A549 (cell line): ENCODE measurements around the gene GNG8. TPM values are rescaled to one million over a fixed set of nuclear protein-coding genes. Genes with fewer than 3 reads are reported as not detected.

ENCODE experiments used
- ATAC-seq, 2 experiments: fragments of 200-7000 bp in 1 of 2; fragments of >200 bp in 1 of 2; cut with Nextera tagmentation in 1 of 2; cut with Tn5 transposase in 1 of 2; 3 replicates each; pipeline versions ENCODE4 v1.8.0 to v1.9.1; 2018 to 2020; ENCODE audit warnings: mild to moderate bottlenecking in 1 of 2, moderate library complexity in 1 of 2
- CTCF ChIA-PET: fragments of 300-600 bp; sonication (Branson Sonifier 250); formaldehyde crosslinking; extraction: SDS; loops from one replicate; lab custom pipeline; 2021; ENCODE audit warnings: antibody characterized with exemption, inconsistent platforms; lab: Yijun Ruan, JAX
- POLR2A ChIA-PET: fragments of 350-600 bp; formaldehyde crosslinking; extraction: SDS; loops from one replicate; lab custom pipeline; 2021; ENCODE audit warnings: antibody characterized with exemption, inconsistent platforms; lab: Yijun Ruan, JAX
- DNase-seq, 2 experiments: peaks; one replicate each; pipeline versions ENCODE4 v3.0.0 to v3.0.0-alpha.2; 2011 to 2016; ENCODE audit warnings: low read depth in 1 of 2, low spot score in 1 of 2
- FAIRE-seq: peaks from 2 replicates; lab custom pipeline; 2011; peaks lifted over from hg19 to GRCh38; lab: Jason Lieb, UNC
- H3K27ac ChIP-seq, 2 experiments: fragments of >200 bp; sonication (Bioruptor Twin); formaldehyde crosslinking; 3 replicates each; pipeline ENCODE4 v1.5.1; 2016 to 2017
- H3K4me1 ChIP-seq: fragments of >200 bp; sonication (Bioruptor Twin); formaldehyde crosslinking; 3 replicates; pipeline ENCODE4 v1.6.1; 2016
- H3K4me2 ChIP-seq: fragments of >200 bp; sonication (Bioruptor Twin); formaldehyde crosslinking; 3 replicates; pipeline ENCODE4 v1.6.1; 2016
- H3K4me3 ChIP-seq: fragments of >200 bp; sonication (Bioruptor Twin); formaldehyde crosslinking; 3 replicates; pipeline ENCODE4 v1.5.1; 2016
- H3K9me3 ChIP-seq: fragments of >200 bp; sonication (Bioruptor Twin); formaldehyde crosslinking; 3 replicates; pipeline ENCODE4 v1.6.1; 2016
- BCL3 ChIP-seq: fragments of >200 bp; sonication (Bioruptor Twin); formaldehyde crosslinking; IDR thresholded peaks from 3 replicates; pipeline ENCODE4 v1.6.1; 2016
- BHLHE40 ChIP-seq: IDR thresholded peaks from 2 replicates; pipeline ENCODE4 v1.6.1; 2012; ENCODE audit warnings: low read depth, low read length, inconsistent platforms
- CBX2 ChIP-seq: fragments of 200-600 bp; sonication (generic); IDR thresholded peaks from 2 replicates; pipeline ENCODE4 v1.6.1; 2016; ENCODE audit warnings: low read depth, mild to moderate bottlenecking, borderline replicate concordance
- CEBPB ChIP-seq, 2 experiments: fragments of >200 bp in 1 of 2; sonication (Bioruptor Twin) in 1 of 2; formaldehyde crosslinking in 1 of 2; IDR thresholded peaks; 2 replicates each; pipeline ENCODE4 v1.6.1; 2012 to 2016
- CTCF ChIP-seq: fragments of >200 bp; sonication (Bioruptor Twin); formaldehyde crosslinking; IDR thresholded peaks from 3 replicates; pipeline ENCODE4 v1.5.1; 2016
- FOXS1 ChIP-seq: fragments of 250-450 bp; sonication (Bioruptor Pico); IDR thresholded peaks from 2 replicates; pipeline ENCODE4 v1.5.0; 2020; ENCODE audit warnings: mild to moderate bottlenecking, moderate library complexity
- GATA3 ChIP-seq: IDR thresholded peaks from 2 replicates; pipeline ENCODE4 v1.6.1; 2012; ENCODE audit warnings: borderline replicate concordance
- HEYL ChIP-seq: fragments of 250-450 bp; sonication (Bioruptor Pico); IDR thresholded peaks from 2 replicates; pipeline ENCODE4 v1.8.0; 2021; ENCODE audit warnings: mild to moderate bottlenecking, moderate library complexity
- HMGXB4 ChIP-seq: fragments of 250-450 bp; sonication (Bioruptor Pico); IDR thresholded peaks from 2 replicates; pipeline ENCODE4 v1.5.0; 2021; ENCODE audit warnings: mild to moderate bottlenecking, moderate library complexity, borderline replicate concordance
- JUNB ChIP-seq: fragments of >200 bp; sonication (Bioruptor Twin); formaldehyde crosslinking; IDR thresholded peaks from 2 replicates; pipeline ENCODE4 v1.6.1; 2016
- KDM5A ChIP-seq: fragments of 200-600 bp; sonication (generic); IDR thresholded peaks from 2 replicates; pipeline ENCODE4 v1.6.1; 2016; ENCODE audit warnings: antibody characterized with exemption, mild to moderate bottlenecking
- MAZ ChIP-seq: fragments of 150-350 bp; IDR thresholded peaks from 2 replicates; pipeline ENCODE4 v1.6.1; 2014; ENCODE audit warnings: antibody characterized with exemption, low read depth, low read length, borderline replicate concordance
- PHF8 ChIP-seq: fragments of 200-600 bp; sonication (generic); IDR thresholded peaks from 2 replicates; pipeline ENCODE4 v1.6.1; 2016; ENCODE audit warnings: low read depth, mild to moderate bottlenecking, antibody characterized with exemption, moderate library complexity, borderline replicate concordance
- RNF2 ChIP-seq: fragments of 200-600 bp; sonication (generic); IDR thresholded peaks from 2 replicates; pipeline ENCODE4 v1.6.1; 2016; ENCODE audit warnings: low read depth, mild to moderate bottlenecking, antibody characterized with exemption, moderate library complexity, borderline replicate concordance
- SMC3 ChIP-seq: fragments of >200 bp; sonication (Bioruptor Twin); formaldehyde crosslinking; IDR thresholded peaks from 3 replicates; pipeline ENCODE4 v1.6.1; 2018; ENCODE audit warnings: inconsistent platforms
- USF2 ChIP-seq: fragments of 450-650 bp; IDR thresholded peaks from 2 replicates; pipeline ENCODE4 v1.6.1; 2014; ENCODE audit warnings: antibody characterized with exemption
- ZNF302 ChIP-seq: fragments of 250-450 bp; sonication (Bioruptor Pico); IDR thresholded peaks from 2 replicates; pipeline ENCODE4 v1.9.0; 2021; ENCODE audit warnings: inconsistent platforms, mild to moderate bottlenecking, moderate library complexity
- WGBS: methylation state at CpG from one replicate; pipeline ENCODE4 v1.1.6; 2017; ENCODE audit errors: missing lambda C conversion rate; 5-methylcytosine and 5-hydroxymethylcytosine counted together
- polyA plus RNA-seq, 4 experiments: library from polyadenylated mRNA; depleted of rRNA in 3 of 4; stranded (reverse); fragments of >200 nt; fragmentation: RNase III in 1 of 4; extraction: RNeasy Plus Mini Kit Qiagen cat#74134 plus additional on column Dnase treatment in 1 of 4; gene quantifications; 2 replicates in 3 of 4; 3 replicates in 1 of 4; pipeline ENCODE4 v1.2.3, GENCODE V29; 2011 to 2017

The GNG8 gene
- polyA plus RNA-seq, 2 of the 4 experiments (the other 2 are of a cell fraction), result not detected

- TF ChIP-seq HMGXB4 (CRISPR knock-in tag), result no peak
- no peak for TF ChIP-seq BCL3
- TF ChIP-seq JUNB, result no peak
- no peak for TF ChIP-seq CBX2
- no peak for TF ChIP-seq CTCF
- TF ChIP-seq MAZ, result no peak
These were observed 26.2 kb downstream of the GNG8 start (continued) for GRCh38 chr19:46609511-46610412.

GRCh38 chr19:46608581-46609345, 27.2 kb downstream of the GNG8 start:
- ChIA-PET CTCF (interaction anchor here (1.1 to 34.1 kb wide), 7 partner anchors 8 to 122 kb away, joined by 3 to 737 read pairs (median 4); partner anchors contain the start of genes DACT3, GNG8 and PTGIR), POLR2A (no interaction called here)
- TF ChIP-seq RNF2 (no peak), JUNB (no peak), USF2 (no peak), ZNF302 (CRISPR knock-in tag) (no peak), MAZ (no peak), GATA3 (no peak), BHLHE40 (no peak), CEBPB (IDR thresholded peaks at IDR 0.05) (no peak), BCL3 (no peak), FOXS1 (no peak), KDM5A (no peak), PHF8 (no peak), HEYL (CRISPR knock-in tag) (no peak), SMC3 (no peak)
- Histone ChIP-seq H3K4me3 (no peak overlapping the region), H3K27ac (no peak overlapping the region), H3K4me1 (peaks cover 6% of the 10 kb centered on the region), H3K9me3 (no peaks in the 10 kb centered on the region), H3K4me2 (no peak overlapping the region)
- DNase-seq (no peak), FAIRE-seq (no peak), ATAC-seq (no peak)
- WGBS, result 90% methylated on average over 27 of the region's 27 CpGs
